ENCODE results near the gene C2.
"Not testable (repeated sequence)": the region's sequence is repeated elsewhere in the genome, so short reads cannot be mapped to it uniquely, and the experiment has no call there.

The C2 gene

GRCh38 chr6:31961616-31962015 lies 34.1 kb downstream of the C2 start:
- FAIRE-seq = no peak

- FAIRE-seq = no peak
Measured at GRCh38 chr6:31963921-31964320, 36.4 kb downstream of the C2 start.

GRCh38 chr6:31965700-31966099 lies 38.2 kb downstream of the C2 start:
- FAIRE-seq = no peak

- no peak for FAIRE-seq
Measured at GRCh38 chr6:31966506-31966905, 39.0 kb downstream of the C2 start.

- no peak for FAIRE-seq
Measured at GRCh38 chr6:31966997-31967925, 39.7 kb downstream of the C2 start.

- no peak for FAIRE-seq
Measured at GRCh38 chr6:31967926-31968320, 40.4 kb downstream of the C2 start.

GRCh38 chr6:31968326-31968725 lies 40.8 kb downstream of the C2 start:
- FAIRE-seq = no peak

- FAIRE-seq = no peak
Measured at GRCh38 chr6:31968791-31969711, 41.5 kb downstream of the C2 start.

GRCh38 chr6:31969712-31970603 lies 42.4 kb downstream of the C2 start:
- no peak for FAIRE-seq

GRCh38 chr6:31970604-31971271 lies 43.2 kb downstream of the C2 start:
- no peak for FAIRE-seq

GRCh38 chr6:31971279-31971992 lies 43.9 kb downstream of the C2 start:
- no peak for FAIRE-seq

- FAIRE-seq = no peak
Measured at GRCh38 chr6:31971993-31972708, 44.6 kb downstream of the C2 start, which contains the start of gene DXO. TSS of gene DXO (minus strand) at chr6:31972138. CDS start at chr6:31971675, 463 bp downstream.

- FAIRE-seq = no peak
Measured at GRCh38 chr6:31972709-31973350, 45.3 kb downstream of the C2 start.

GRCh38 chr6:31976065-31976464 lies 48.5 kb downstream of the C2 start:
- not testable (repeated sequence) for FAIRE-seq

GRCh38 chr6:31977816-31978431 lies 50.4 kb downstream of the C2 start:
- FAIRE-seq = no peak

- FAIRE-seq = no peak
Measured at GRCh38 chr6:31978831-31979230, 51.3 kb downstream of the C2 start.

GRCh38 chr6:31979238-31979898 lies 51.9 kb downstream of the C2 start:
- FAIRE-seq = no peak

GRCh38 chr6:31980195-31980876 lies 52.8 kb downstream of the C2 start:
- not testable (repeated sequence) for FAIRE-seq
